H1 (cell line): ENCODE measurements around the gene TMEM271. TPM values are rescaled to one million over a fixed set of nuclear protein-coding genes. Genes with fewer than 3 reads are reported as not detected.

Experiments
- CTCF ChIA-PET: fragments of 300-600 bp; sonication (Branson Sonifier 250); formaldehyde crosslinking; loops from one replicate; lab custom pipeline; 2021; ENCODE audit not compliant: partially characterized antibody; lab: Charles Lee
- POLR2A ChIA-PET: fragments of 300-600 bp; sonication (Branson Sonifier 250); formaldehyde crosslinking; loops from one replicate; lab custom pipeline; 2021; ENCODE audit warnings: inconsistent platforms; ENCODE audit not compliant: partially characterized antibody; lab: Charles Lee
- DNase-seq, 2 experiments: peaks; one replicate each; pipeline versions ENCODE4 v3.0.0 to v3.0.0-alpha.2; 2010 to 2022; ENCODE audit warnings: low spot score in 2 of 2, low read depth in 1 of 2, mixed read lengths in 1 of 2
- FAIRE-seq: peaks from 2 replicates; lab custom pipeline; 2011; peaks lifted over from hg19 to GRCh38; lab: Jason Lieb, UNC
- H2AFZ ChIP-seq: 2 replicates; pipeline ENCODE4 v1.8.1; 2012; ENCODE audit warnings: low read length, inconsistent platforms
- H2AK5ac ChIP-seq: 2 replicates; pipeline ENCODE4 v1.6.1; 2013; ENCODE audit warnings: low read depth, low read length
- H2BK120ac ChIP-seq: replicated peaks from 2 replicates; pipeline ENCODE3; 2013; ENCODE audit warnings: low read depth, low read length, inconsistent platforms
- H2BK12ac ChIP-seq: 2 replicates; pipeline ENCODE4 v1.6.1; 2013; ENCODE audit warnings: low read depth, low read length
- H2BK15ac ChIP-seq: 2 replicates; pipeline ENCODE4 v1.6.1; 2013; ENCODE audit warnings: low read length
- H2BK20ac ChIP-seq: 2 replicates; pipeline ENCODE4 v1.6.1; 2013; ENCODE audit warnings: low read length
- H2BK5ac ChIP-seq: 2 replicates; pipeline ENCODE4 v1.6.1; 2013; ENCODE audit warnings: low read depth, low read length
- H3K14ac ChIP-seq: 2 replicates; pipeline ENCODE4 v1.6.1; 2013; ENCODE audit warnings: inconsistent platforms; ENCODE audit not compliant: insufficient read length
- H3K18ac ChIP-seq: 2 replicates; pipeline ENCODE4 v1.6.1; 2013; ENCODE audit warnings: low read length; ENCODE audit errors: extremely low read depth
- H3K23ac ChIP-seq: 2 replicates; pipeline ENCODE4 v1.6.1; 2013; ENCODE audit warnings: inconsistent platforms; ENCODE audit not compliant: insufficient read length
- H3K23me2 ChIP-seq: 2 replicates; pipeline ENCODE4 v1.6.1; 2013; ENCODE audit warnings: low read depth, low read length
- H3K27ac ChIP-seq: 2 replicates; pipeline ENCODE4 v1.6.1; 2011; ENCODE audit warnings: low read depth, low read length, inconsistent platforms
- H3K27me3 ChIP-seq, 4 experiments: replicated peaks in 1 of 4; 1 replicate in 1 of 4; 2 replicates in 3 of 4; pipeline versions ENCODE4 v1.6.1 to v1.8.1; 2011 to 2013; ENCODE audit warnings: low read length in 3 of 4, mild to moderate bottlenecking in 3 of 4, inconsistent platforms in 2 of 4, mixed read lengths in 2 of 4, moderate library complexity in 1 of 4; ENCODE audit not compliant: control insufficient read depth in 3 of 4, insufficient read depth in 3 of 4; ENCODE audit errors: extremely low read depth in 1 of 4
- H3K36me3 ChIP-seq, 4 experiments: 2 replicates each; pipeline versions ENCODE4 v1.6.1 to v1.8.1; 2011 to 2013; ENCODE audit warnings: mild to moderate bottlenecking in 4 of 4, low read length in 3 of 4, moderate library complexity in 2 of 4, control low read depth in 1 of 4, inconsistent platforms in 1 of 4; ENCODE audit not compliant: insufficient read depth in 4 of 4, control insufficient read depth in 2 of 4
- H3K4ac ChIP-seq: replicated peaks from 2 replicates; pipeline ENCODE3; 2013; ENCODE audit warnings: low read length, low read depth, mixed read lengths, inconsistent platforms; ENCODE audit not compliant: insufficient read length
- H3K4me1 ChIP-seq, 4 experiments: replicated peaks in 1 of 4; 1 replicate in 1 of 4; 2 replicates in 3 of 4; pipeline versions ENCODE4 v1.6.1 to v1.8.1; 2011 to 2013; ENCODE audit warnings: low read length in 3 of 4, inconsistent platforms in 2 of 4, mixed read lengths in 1 of 4; ENCODE audit not compliant: insufficient read depth in 4 of 4, control insufficient read depth in 3 of 4
- H3K4me2 ChIP-seq, 2 experiments: 2 replicates each; pipeline versions ENCODE4 v1.6.1 to v1.8.1; 2011 to 2013; ENCODE audit warnings: low read depth in 2 of 2, low read length in 2 of 2, control low read depth in 1 of 2, inconsistent platforms in 1 of 2, mild to moderate bottlenecking in 1 of 2; ENCODE audit not compliant: insufficient read depth in 1 of 2
- H3K4me3 ChIP-seq, 4 experiments: fragments of 200-600, 300-600 bp in 1 of 4; sonication (generic), shearing (Covaris generic), sonication (Bioruptor Twin) in 1 of 4; 2 replicates each; pipeline versions ENCODE4 v1.5.1 to v1.8.1; 2011 to 2016; ENCODE audit warnings: low read length in 4 of 4, low read depth in 3 of 4, control low read depth in 2 of 4, inconsistent platforms in 2 of 4, mild to moderate bottlenecking in 2 of 4, mixed read lengths in 1 of 4, moderate library complexity in 1 of 4; ENCODE audit not compliant: insufficient read depth in 2 of 4; ENCODE audit errors: extremely low read depth in 1 of 4
- H3K56ac ChIP-seq: replicated peaks from 2 replicates; pipeline ENCODE3; 2013; ENCODE audit warnings: low read depth, mild to moderate bottlenecking, mixed read lengths, low read length, inconsistent platforms; ENCODE audit not compliant: insufficient read length
- H3K79me1 ChIP-seq: 2 replicates; pipeline ENCODE4 v1.6.1; 2013; ENCODE audit warnings: low read depth, low read length, control low read depth
- H3K79me2 ChIP-seq, 2 experiments: 2 replicates each; pipeline versions ENCODE4 v1.6.1 to v1.8.1; 2012 to 2013; ENCODE audit warnings: low read length in 2 of 2, mild to moderate bottlenecking in 2 of 2, inconsistent platforms in 1 of 2; ENCODE audit not compliant: insufficient read depth in 2 of 2, control insufficient read depth in 1 of 2
- H3K9ac ChIP-seq, 4 experiments: replicated peaks in 1 of 4; 1 replicate in 1 of 4; 2 replicates in 3 of 4; pipeline versions ENCODE4 v1.6.1 to v1.8.1; 2011 to 2013; ENCODE audit warnings: low read depth in 3 of 4, low read length in 3 of 4, control low read depth in 2 of 4, mild to moderate bottlenecking in 2 of 4, moderate library complexity in 2 of 4, inconsistent platforms in 1 of 4; ENCODE audit errors: extremely low read depth in 1 of 4
- H3K9me3 ChIP-seq, 2 experiments: 2 replicates each; pipeline versions ENCODE4 v1.6.1 to v1.8.1; 2012 to 2013; ENCODE audit warnings: mild to moderate bottlenecking in 2 of 2, moderate library complexity in 2 of 2, control low read depth in 1 of 2, inconsistent platforms in 1 of 2, low read depth in 1 of 2, low read length in 1 of 2, mixed read lengths in 1 of 2; ENCODE audit not compliant: insufficient read depth in 2 of 2
- H4K20me1 ChIP-seq, 2 experiments: replicated peaks in 1 of 2; 2 replicates each; pipeline versions ENCODE3 to v1.8.1; 2011 to 2013; ENCODE audit warnings: inconsistent platforms in 2 of 2, low read length in 2 of 2, mild to moderate bottlenecking in 1 of 2; ENCODE audit not compliant: insufficient read depth in 2 of 2, control insufficient read depth in 1 of 2
- H4K5ac ChIP-seq: 2 replicates; pipeline ENCODE4 v1.6.1; 2013; ENCODE audit warnings: low read length, low read depth, mixed read lengths, inconsistent platforms; ENCODE audit not compliant: insufficient read length
- H4K8ac ChIP-seq: 2 replicates; pipeline ENCODE4 v1.8.0; 2013; ENCODE audit warnings: mild to moderate bottlenecking, moderate library complexity, low read length, inconsistent platforms; ENCODE audit not compliant: insufficient read depth; ENCODE audit errors: extremely low read depth
- H4K91ac ChIP-seq: replicated peaks from 2 replicates; pipeline ENCODE3; 2013; ENCODE audit warnings: low read length, mixed read lengths, inconsistent platforms; ENCODE audit not compliant: insufficient read length
- BCL11A ChIP-seq, 2 experiments: IDR thresholded peaks; one replicate each; pipeline ENCODE4 v1.6.1; 2011; ENCODE audit warnings: low read depth in 2 of 2, low read length in 2 of 2, mild to moderate bottlenecking in 2 of 2
- BRCA1 ChIP-seq: IDR thresholded peaks from 2 replicates; pipeline ENCODE4 v1.6.1; 2012; ENCODE audit warnings: low read depth, low read length, improper control_type of control experiment
- CHD2 ChIP-seq: IDR thresholded peaks from 2 replicates; pipeline ENCODE4 v1.6.1; 2012; ENCODE audit warnings: low read length, improper control_type of control experiment
- EZH2 ChIP-seq: fragments of 200-600 bp; sonication (generic); IDR thresholded peaks from 2 replicates; pipeline ENCODE4 v1.7.1; 2012; ENCODE audit warnings: low read depth, mild to moderate bottlenecking, moderate library complexity, low read length, inconsistent platforms; ENCODE audit not compliant: severe bottlenecking
- GABPA ChIP-seq: IDR thresholded peaks from 2 replicates; pipeline ENCODE4 v1.6.1; 2011; ENCODE audit warnings: mild to moderate bottlenecking, low read length, moderate library complexity, borderline replicate concordance; ENCODE audit not compliant: insufficient read depth
- GTF2F1 ChIP-seq: IDR thresholded peaks from 2 replicates; pipeline ENCODE4 v1.6.1; 2012; ENCODE audit warnings: low read depth, low read length, improper control_type of control experiment, borderline replicate concordance
- KDM4A ChIP-seq: IDR thresholded peaks from one replicate; pipeline ENCODE4 v1.7.1; 2012; ENCODE audit warnings: low read depth, mild to moderate bottlenecking, moderate library complexity, low read length, inconsistent platforms; ENCODE audit not compliant: severe bottlenecking
- KDM5A ChIP-seq: fragments of 200-600 bp; IDR thresholded peaks from 2 replicates; pipeline ENCODE4 v1.7.1; 2012; ENCODE audit warnings: mild to moderate bottlenecking, low read length, inconsistent platforms, mixed read lengths
- MAFK ChIP-seq: IDR thresholded peaks from 2 replicates; pipeline ENCODE4 v1.6.1; 2012; ENCODE audit warnings: low read depth, mild to moderate bottlenecking, improper control_type of control experiment, low read length
- POLR2A ChIP-seq, 2 experiments: IDR thresholded peaks; 1 replicate in 1 of 2; 2 replicates in 1 of 2; pipeline ENCODE4 v1.6.1; 2011; ENCODE audit warnings: low read depth in 2 of 2, low read length in 2 of 2, mild to moderate bottlenecking in 2 of 2; ENCODE audit errors: control extremely low read depth in 1 of 2
- SIX5 ChIP-seq: IDR thresholded peaks from 2 replicates; pipeline ENCODE4 v1.6.1; 2011; ENCODE audit warnings: mild to moderate bottlenecking, low read depth, low read length
- SP2 ChIP-seq: IDR thresholded peaks from 2 replicates; pipeline ENCODE4 v1.6.1; 2012; ENCODE audit warnings: mild to moderate bottlenecking, low read length, inconsistent platforms
- TAF1 ChIP-seq: IDR thresholded peaks from 2 replicates; pipeline ENCODE4 v1.6.1; 2011; ENCODE audit warnings: mild to moderate bottlenecking, low read depth, low read length
- TAF7 ChIP-seq: optimal IDR thresholded peaks from 2 replicates; pipeline ENCODE3; 2011; ENCODE audit warnings: low read depth, mild to moderate bottlenecking, inconsistent platforms, low read length, moderate library complexity, borderline replicate concordance
- TBP ChIP-seq: IDR thresholded peaks from 2 replicates; pipeline ENCODE4 v1.6.1; 2011; ENCODE audit warnings: low read depth, low read length, improper control_type of control experiment
- WGBS, 2 experiments: shearing (Covaris generic) in 1 of 2; methylation state at CpG; one replicate each; pipeline versions ENCODE4 v1.1.6 to v1.1.7; 2013 to 2015; ENCODE audit warnings: low lambda C conversion rate in 2 of 2, mixed read lengths in 2 of 2, inconsistent platforms in 1 of 2, low coverage in 1 of 2, missing lambda C conversion rate in 1 of 2; ENCODE audit not compliant: insufficient replicate concordance in 2 of 2, insufficient coverage in 1 of 2, insufficient read length in 1 of 2; ENCODE audit errors: extremely low coverage in 1 of 2, missing lambda C conversion rate in 1 of 2; 5-methylcytosine and 5-hydroxymethylcytosine counted together
- polyA plus RNA-seq, 7 experiments: library from polyadenylated mRNA; depleted of rRNA in 3 of 7; stranded (reverse) in 5 of 7; unstranded in 2 of 7; fragments of >200 nt in 5 of 7; fragments of 200-250 nt in 2 of 7; gene quantifications; 1 replicate in 5 of 7; 2 replicates in 1 of 7; 4 replicates in 1 of 7; pipeline versions ENCODE4 v1.2.1 to v1.2.3, GENCODE V29; 2011 to 2013; ENCODE audit warnings: missing spikeins in 2 of 7, mixed read lengths in 2 of 7
- total RNA-seq: library from RNA; stranded (reverse); fragmentation: NEBNext Ultra II Directional; extraction: Animal tissue kit (Norgen Biotek cat#: 25700); gene quantifications from 2 replicates; pipeline ENCODE4 v1.2.1, GENCODE V29; 2021

Gene TMEM271
- total and polyA plus RNA-seq, 2 of the 8 experiments (the other 6 are each of a cell fraction or from before 2014, with no cell fraction given), result 0.08 to 0.35 TPM

GRCh38 chr4:529563-529962 is 46.5 kb downstream of the TMEM271 start:
- H2BK12ac ChIP-seq, result no peak overlapping the region
- H3K9me3 ChIP-seq, result no peaks in the 10 kb centered on the region
- H2BK120ac ChIP-seq, result no peak overlapping the region
- ChIA-PET CTCF (interaction anchor here (1.1 kb wide), 1 partner anchor 10 kb away, joined by 3 read pairs; no protein-coding TSS in a partner anchor), POLR2A (interaction anchor here (1.1 kb wide), 1 partner anchor 21 kb away, joined by 3 read pairs; no protein-coding TSS in a partner anchor)
- no peak overlapping the region for H3K18ac ChIP-seq
- no peak overlapping the region for H3K23ac ChIP-seq
- WGBS, 2 experiments, result 93% methylated on average over 8 of the region's 8 CpGs; no CpG with 5 or more reads in 1 of the 2 experiments
- no peaks in the 10 kb centered on the region for H3K23me2 ChIP-seq
- no peak overlapping the region for H3K14ac ChIP-seq
- H2BK5ac ChIP-seq, result no peak overlapping the region
- no peak overlapping the region for H2BK15ac ChIP-seq
- H2AFZ ChIP-seq, result no peak overlapping the region
- peaks cover 0 to 2% (median under 1%) of the 10 kb centered on the region in 4 experiments; a peak in 2 of 7 replicates for H3K4me1 ChIP-seq
- no peak for FAIRE-seq
- H4K5ac ChIP-seq, result no peak overlapping the region
- no peaks in the 10 kb centered on the region; the same call in 1 of the 2 replicates for H3K79me1 ChIP-seq
- H3K27ac ChIP-seq, result no peak overlapping the region
- no peak overlapping the region for H4K8ac ChIP-seq
- no peak overlapping the region for H3K4me3 ChIP-seq
- no peaks in the 10 kb centered on the region for H3K79me2 ChIP-seq
- H3K4me2 ChIP-seq, result no peak overlapping the region
- H3K56ac ChIP-seq, result no peak overlapping the region
- no peak overlapping the region for H2AK5ac ChIP-seq
- H3K9ac ChIP-seq, result no peak overlapping the region
- H4K20me1 ChIP-seq, result peaks cover 5 to 12% of the 10 kb centered on the region in 2 experiments
- no peak for DNase-seq
- no peak overlapping the region for H4K91ac ChIP-seq
- no peaks in the 10 kb centered on the region for H3K27me3 ChIP-seq
- no peak overlapping the region for H2BK20ac ChIP-seq
- H3K4ac ChIP-seq, result no peak overlapping the region
- peaks cover 6 to 49% (median 21%) of the 10 kb centered on the region in 4 experiments; a peak in 7 of 8 replicates for H3K36me3 ChIP-seq
- TF ChIP-seq GABPA (no peak), SP2 (no peak), CHD2 (no peak), KDM5A (no peak), TAF1 (no peak), TAF7 (no peak), MAFK (no peak), KDM4A (no peak), GTF2F1 (no peak), SIX5 (no peak), TBP (no peak), EZH2 (no peak), BCL11A (IDR thresholded peaks at IDR 0.05; ENCODE audit: low read depth in 2 of 2, low read length in 2 of 2) (no peak), BRCA1 (no peak), POLR2A (IDR thresholded peaks at IDR 0.05; ENCODE audit: control extremely low read depth in 1 of 2, low read depth in 2 of 2, low read length in 2 of 2) (no peak)
